ENCODE results near the gene CABLES2. TPM values are rescaled to one million over a fixed set of nuclear protein-coding genes. Genes with fewer than 3 reads are reported as not detected.

Gene CABLES2
- total and polyA plus RNA-seq, 9 of the 15 experiments (the other 6 are each of a cell fraction or from before 2014, with no cell fraction given) = 0.46 to 4.2 (median 1.6) TPM

DNA sequence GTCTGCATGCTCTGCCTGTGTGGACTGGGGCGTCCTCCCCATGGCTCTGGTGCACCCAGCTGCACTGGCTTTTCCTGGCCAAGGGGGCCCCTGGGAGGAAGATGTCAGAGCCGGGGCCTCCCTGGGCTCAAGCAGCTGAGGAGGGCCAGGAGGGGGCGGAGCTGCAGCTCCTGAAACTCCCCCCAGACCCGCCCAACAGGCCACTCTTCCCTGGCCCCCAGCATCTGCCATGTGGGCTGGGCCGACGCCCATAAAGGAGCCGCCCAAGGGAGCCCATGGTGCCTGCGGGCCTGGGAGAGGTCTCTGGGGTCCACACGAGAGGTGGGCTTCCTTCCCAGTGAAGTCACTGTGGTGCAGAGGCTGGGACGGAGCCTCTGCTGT, 16.2 kb upstream of the CABLES2 start:
- ChIA-PET CTCF (ENCODE audit: low intra/inter-chr PET ratio) (no interaction called here), POLR2A (interaction anchor here (0.7 kb wide), 1 partner anchor 16 kb away, joined by 3 read pairs; no protein-coding TSS in a partner anchor)
- peak; percentile 26; the same call in 1 of the 2 replicates for TF ChIP-seq ZBTB7A (IDR thresholded peaks at IDR 0.05; ENCODE audit: borderline replicate concordance, control insufficient read depth, low read depth, low read length)
- TF ChIP-seq ZKSCAN1 (IDR thresholded peaks at IDR 0.05; ENCODE audit: low read depth, low read length) = no peak
- TF ChIP-seq BMI1 (IDR thresholded peaks at IDR 0.05; ENCODE audit: low read length) = no peak
- Histone ChIP-seq H3K9ac (ENCODE audit: insufficient read depth in 1 of 2, low read depth in 2 of 2, low read length in 2 of 2) (no peak overlapping the region), H4K20me1 (replicated peaks; ENCODE audit: control insufficient read depth, insufficient read depth, low read length) (0 out of 2 replicates have a peak, but pooled peaks cover 6% of the 10 kb centered on the region), H3K79me2 (ENCODE audit: control insufficient read depth, insufficient read depth, low read length) (no peaks in the 10 kb centered on the region), H3K9me3 (replicated peaks; ENCODE audit: control insufficient read depth, insufficient read depth, low read depth, low read length) (no peaks in the 10 kb centered on the region), H2AFZ (ENCODE audit: low read depth, low read length) (no peak overlapping the region), H3K27ac (ENCODE audit: extremely low read depth, low read depth, low read length) (no peak overlapping the region), H3K4me1 (replicated peaks in 1 of 2; ENCODE audit: control insufficient read depth in 2 of 2, insufficient read depth in 2 of 2, low read length in 2 of 2) (peaks cover 8 to 77% of the 10 kb centered on the region in 2 experiments; a peak in 4 of 5 replicates), H3K27me3 (ENCODE audit: control insufficient read depth in 2 of 2, insufficient read depth in 2 of 2, low read length in 2 of 2) (peaks cover 0 to 42% of the 10 kb centered on the region in 2 experiments; a peak in 3 of 5 replicates), H3K36me3 (ENCODE audit: control insufficient read depth, insufficient read depth, low read length) (no peaks in the 10 kb centered on the region), H3K4me3 (no peak overlapping the region), H3K4me2 (ENCODE audit: insufficient read depth, low read length) (no peak overlapping the region), H3K9me1 (ENCODE audit: control insufficient read depth, insufficient read depth, low read length) (no peaks in the 10 kb centered on the region)
- 0% methylated on average over 10 of the region's 10 CpGs for WGBS (ENCODE audit: insufficient coverage, low coverage, missing lambda C conversion rate)
- FAIRE-seq = no peak
- DNase-seq (ENCODE audit: extremely low read depth in 1 of 4, low spot score in 3 of 4) = peak in 2 of 4 experiments; percentile 60 to 69
- BruUV-seq (replicated peaks) = no TSS peak
- peak; percentile 42 for ATAC-seq
- intact Hi-C loops (cut with micrococcal nuclease) = no loop called here
- in situ Hi-C loops (cut with MboI) = no loop called here

DNA sequence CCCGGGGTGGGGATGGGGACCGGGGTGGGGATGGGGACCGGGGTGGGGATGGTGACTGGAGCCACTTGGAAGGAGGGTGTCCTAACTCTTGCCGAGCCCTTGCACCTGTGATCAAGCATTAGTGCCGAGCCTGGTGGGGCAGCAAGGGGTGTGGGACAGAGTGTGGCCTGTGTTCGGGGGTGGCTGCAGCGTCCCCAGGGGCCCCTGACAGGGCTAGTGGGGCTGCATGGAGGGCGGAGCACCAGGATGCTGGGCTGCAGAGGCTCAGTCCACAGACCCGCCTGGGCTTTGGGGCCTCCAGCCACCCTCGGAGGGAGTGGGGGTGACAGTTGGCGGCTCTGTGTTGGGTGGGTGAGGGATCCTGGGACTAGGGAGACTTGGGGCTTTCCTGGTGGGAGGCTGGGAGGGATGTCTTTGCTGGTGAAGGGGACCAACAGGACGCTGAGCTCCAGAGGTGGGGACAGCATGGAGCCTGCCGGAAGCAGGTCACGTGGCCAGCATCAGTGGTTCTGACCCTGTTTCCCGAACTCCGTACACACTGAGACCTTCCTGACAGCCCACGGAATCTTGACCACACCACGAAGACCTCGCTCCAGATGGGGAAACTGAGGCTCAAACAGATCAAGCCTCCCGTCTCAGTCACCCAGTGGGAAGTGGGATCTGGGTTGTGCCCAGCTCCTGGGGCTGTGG, 15.7 kb upstream of the CABLES2 start:
- POLR2A ChIA-PET = interaction anchor here (0.7 kb wide), 1 partner anchor 15 kb away, joined by 3 read pairs; no protein-coding TSS in a partner anchor
- H4K20me1 ChIP-seq (replicated peaks; ENCODE audit: control insufficient read depth, insufficient read depth, low read length) = 0 out of 2 replicates have a peak, but pooled peaks cover 6% of the 10 kb centered on the region
- FAIRE-seq (no peak), ATAC-seq (no peak), DNase-seq (ENCODE audit: extremely low read depth in 1 of 4, low spot score in 3 of 4) (no peak)
- no peaks in the 10 kb centered on the region for H3K36me3 ChIP-seq (ENCODE audit: control insufficient read depth, insufficient read depth, low read length)
- H3K9me1 ChIP-seq (ENCODE audit: control insufficient read depth, insufficient read depth, low read length) = no peaks in the 10 kb centered on the region
- peaks cover 8 to 77% of the 10 kb centered on the region in 2 experiments; a peak in 4 of 5 replicates for H3K4me1 ChIP-seq (replicated peaks in 1 of 2; ENCODE audit: control insufficient read depth in 2 of 2, insufficient read depth in 2 of 2, low read length in 2 of 2)
- in situ Hi-C loops (cut with MboI) (no loop called here), intact Hi-C loops (cut with micrococcal nuclease) (no loop called here)
- no peak overlapping the region for H3K27ac ChIP-seq (ENCODE audit: extremely low read depth, low read depth, low read length)
- BruUV-seq (replicated peaks) = no TSS peak
- no peak overlapping the region for H3K9ac ChIP-seq (ENCODE audit: insufficient read depth in 1 of 2, low read depth in 2 of 2, low read length in 2 of 2)
- TF ChIP-seq, protein P1, sequence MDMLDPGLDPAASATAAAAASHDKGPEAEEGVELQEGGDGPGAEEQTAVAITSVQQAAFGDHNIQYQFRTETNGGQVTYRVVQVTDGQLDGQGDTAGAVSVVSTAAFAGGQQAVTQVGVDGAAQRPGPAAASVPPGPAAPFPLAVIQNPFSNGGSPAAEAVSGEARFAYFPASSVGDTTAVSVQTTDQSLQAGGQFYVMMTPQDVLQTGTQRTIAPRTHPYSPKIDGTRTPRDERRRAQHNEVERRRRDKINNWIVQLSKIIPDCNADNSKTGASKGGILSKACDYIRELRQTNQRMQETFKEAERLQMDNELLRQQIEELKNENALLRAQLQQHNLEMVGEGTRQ (CRISPR knock-in tag; IDR thresholded peaks at IDR 0.05) = peak; percentile 60
- TF ChIP-seq, protein P2, sequence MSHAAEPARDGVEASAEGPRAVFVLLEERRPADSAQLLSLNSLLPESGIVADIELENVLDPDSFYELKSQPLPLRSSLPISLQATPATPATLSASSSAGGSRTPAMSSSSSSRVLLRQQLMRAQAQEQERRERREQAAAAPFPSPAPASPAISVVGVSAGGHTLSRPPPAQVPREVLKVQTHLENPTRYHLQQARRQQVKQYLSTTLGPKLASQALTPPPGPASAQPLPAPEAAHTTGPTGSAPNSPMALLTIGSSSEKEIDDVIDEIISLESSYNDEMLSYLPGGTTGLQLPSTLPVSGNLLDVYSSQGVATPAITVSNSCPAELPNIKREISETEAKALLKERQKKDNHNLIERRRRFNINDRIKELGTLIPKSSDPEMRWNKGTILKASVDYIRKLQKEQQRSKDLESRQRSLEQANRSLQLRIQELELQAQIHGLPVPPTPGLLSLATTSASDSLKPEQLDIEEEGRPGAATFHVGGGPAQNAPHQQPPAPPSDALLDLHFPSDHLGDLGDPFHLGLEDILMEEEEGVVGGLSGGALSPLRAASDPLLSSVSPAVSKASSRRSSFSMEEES (CRISPR knock-in tag; IDR thresholded peaks at IDR 0.05) = peak; percentile 28; the same call in 1 of the 2 replicates
- TF ChIP-seq ZFP30 (CRISPR knock-in tag; IDR thresholded peaks at IDR 0.05; ENCODE audit: borderline replicate concordance) (no peak), ZNF24 (IDR thresholded peaks at IDR 0.05) (no peak), SMARCB1 (IDR thresholded peaks at IDR 0.05; ENCODE audit: insufficient read length, low read depth) (no peak), RAD51 (IDR thresholded peaks at IDR 0.05; ENCODE audit: borderline replicate concordance, low read depth) (peak; percentile 51)
- TF ChIP-seq, protein P3, sequence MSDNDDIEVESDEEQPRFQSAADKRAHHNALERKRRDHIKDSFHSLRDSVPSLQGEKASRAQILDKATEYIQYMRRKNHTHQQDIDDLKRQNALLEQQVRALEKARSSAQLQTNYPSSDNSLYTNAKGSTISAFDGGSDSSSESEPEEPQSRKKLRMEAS (CRISPR knock-in tag; IDR thresholded peaks at IDR 0.05) = 0 out of 2 replicates have a peak, but pooled peaks have one; percentile 20
- TF ChIP-seq, protein P4, sequence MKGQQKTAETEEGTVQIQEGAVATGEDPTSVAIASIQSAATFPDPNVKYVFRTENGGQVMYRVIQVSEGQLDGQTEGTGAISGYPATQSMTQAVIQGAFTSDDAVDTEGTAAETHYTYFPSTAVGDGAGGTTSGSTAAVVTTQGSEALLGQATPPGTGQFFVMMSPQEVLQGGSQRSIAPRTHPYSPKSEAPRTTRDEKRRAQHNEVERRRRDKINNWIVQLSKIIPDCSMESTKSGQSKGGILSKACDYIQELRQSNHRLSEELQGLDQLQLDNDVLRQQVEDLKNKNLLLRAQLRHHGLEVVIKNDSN (CRISPR knock-in tag; IDR thresholded peaks at IDR 0.05) = peak; percentile 56
- H3K79me2 ChIP-seq (ENCODE audit: control insufficient read depth, insufficient read depth, low read length) = no peaks in the 10 kb centered on the region
- H3K27me3 ChIP-seq (ENCODE audit: control insufficient read depth in 2 of 2, insufficient read depth in 2 of 2, low read length in 2 of 2) = peaks cover 0 to 43% of the 10 kb centered on the region in 2 experiments; a peak in 3 of 5 replicates
- H3K4me2 ChIP-seq (ENCODE audit: insufficient read depth, low read length) = no peak overlapping the region
- CTCF ChIA-PET (ENCODE audit: low intra/inter-chr PET ratio) = no interaction called here
- H3K4me3 ChIP-seq = no peak overlapping the region
- no peaks in the 10 kb centered on the region for H3K9me3 ChIP-seq (replicated peaks; ENCODE audit: control insufficient read depth, insufficient read depth, low read depth, low read length)
- no peak overlapping the region for H2AFZ ChIP-seq (ENCODE audit: low read depth, low read length)
- 11% methylated on average over 15 of the region's 20 CpGs for WGBS (ENCODE audit: insufficient coverage, low coverage, missing lambda C conversion rate)

Data from K562 (cell line).